SKM-1 treated with dmso at 0.1 percent for 144 hours (cell line): ENCODE measurements around the gene AP1G1.
A peak's percentile ranks its signal among the peaks of the same experiment; 100 is the strongest.
"Not testable (repeated sequence)": the region's sequence is repeated elsewhere in the genome, so short reads cannot be mapped to it uniquely, and the experiment has no call there.

ENCODE experiments used
- DNase-seq: peaks from one replicate; lab custom pipeline; 2025; ENCODE audit not compliant: unreplicated experiment; lab: John Stamatoyannopoulos, UW

The AP1G1 gene

DNA sequence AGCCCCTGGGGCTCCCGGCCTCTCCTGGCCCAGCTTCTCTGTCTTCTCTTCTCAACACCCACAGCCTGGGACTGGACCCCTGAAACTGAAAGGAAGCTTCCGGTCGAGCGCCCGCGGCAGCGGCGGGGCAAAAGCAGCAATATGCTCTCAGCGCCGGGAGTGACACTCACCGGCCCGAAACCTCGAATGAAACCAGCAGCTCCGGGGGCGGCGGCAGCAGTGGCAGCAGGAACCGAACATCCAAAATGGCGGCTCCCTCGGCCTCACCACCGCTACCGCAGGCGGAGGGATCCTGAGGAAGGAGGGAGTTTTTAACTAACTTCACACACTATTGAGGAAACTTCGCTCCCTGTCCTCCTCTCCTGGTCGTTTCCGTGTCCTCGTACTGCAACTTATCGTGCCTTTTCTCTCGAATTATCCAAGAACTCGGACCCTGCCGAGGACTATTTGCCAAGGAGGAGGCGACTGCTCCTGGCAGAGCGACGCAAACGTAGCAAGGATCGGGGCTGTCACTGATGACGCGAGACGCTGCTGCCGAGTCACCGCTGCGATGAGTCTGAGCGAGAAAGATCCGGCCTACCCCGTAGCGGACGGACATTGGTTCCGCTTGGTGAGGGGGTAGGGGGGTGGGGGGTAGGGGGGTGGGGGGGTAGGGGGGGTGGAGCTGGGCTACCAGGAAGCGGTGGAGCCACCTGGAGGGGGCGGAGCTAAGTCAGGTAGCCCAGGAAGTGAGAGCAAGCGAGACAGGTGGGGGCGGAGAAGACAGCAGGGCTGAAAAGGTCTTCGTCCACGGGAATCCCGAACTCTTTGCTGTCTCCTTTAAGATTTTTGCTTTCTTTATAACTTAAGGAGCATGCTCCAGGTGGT lies at the start of gene AP1G1:
AP1G1 (minus strand) TSS at position 242 of the 867 bp plus-strand sequence. CDS start 19,355 bp downstream, outside the sequence.
- peak; percentile 96 for DNase-seq

DNA sequence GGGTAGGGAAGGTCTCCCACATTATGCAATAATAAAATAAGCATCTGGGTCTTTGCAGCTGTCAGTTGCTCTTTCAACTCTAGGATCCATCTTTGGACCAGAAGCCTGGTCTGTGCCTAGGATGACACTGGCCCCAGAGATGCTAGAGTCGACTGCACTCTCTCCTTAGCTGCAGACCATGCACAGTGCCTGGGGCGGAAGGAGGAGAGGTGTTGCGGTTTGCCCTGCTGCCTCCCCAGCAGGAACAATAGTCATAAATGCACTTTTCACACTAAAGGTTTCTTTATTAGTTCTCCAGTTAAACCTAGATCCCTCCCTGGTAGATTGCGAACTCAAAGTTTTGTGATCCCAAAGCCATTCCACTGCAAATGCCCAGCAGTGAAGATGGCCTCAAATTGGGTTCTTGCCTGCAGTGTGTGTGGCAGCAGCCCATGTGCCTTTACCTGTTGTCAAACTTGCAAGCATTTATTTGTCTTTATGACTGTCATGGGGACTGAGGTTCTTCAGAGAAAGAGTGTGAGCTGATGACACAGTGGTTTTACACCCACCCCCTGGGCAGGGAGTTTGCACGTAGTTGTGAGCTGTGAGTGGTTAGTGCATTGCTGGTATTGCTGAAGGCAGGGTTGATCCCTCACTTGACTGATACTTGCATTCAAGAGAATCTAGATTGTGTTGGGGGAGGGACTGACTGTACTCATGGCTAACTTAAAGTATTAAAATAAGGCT lies 47.5 kb upstream of the AP1G1 start:
- DNase-seq = no peak

- no peak for DNase-seq
These were observed 45.8 kb upstream of the AP1G1 start for GRCh38 chr16:71854369-71854948.

- no peak for DNase-seq
These were observed 44.8 kb upstream of the AP1G1 start for GRCh38 chr16:71853413-71853812.

GRCh38 chr16:71852561-71852960 lies 43.9 kb upstream of the AP1G1 start:
- DNase-seq = no peak

DNA sequence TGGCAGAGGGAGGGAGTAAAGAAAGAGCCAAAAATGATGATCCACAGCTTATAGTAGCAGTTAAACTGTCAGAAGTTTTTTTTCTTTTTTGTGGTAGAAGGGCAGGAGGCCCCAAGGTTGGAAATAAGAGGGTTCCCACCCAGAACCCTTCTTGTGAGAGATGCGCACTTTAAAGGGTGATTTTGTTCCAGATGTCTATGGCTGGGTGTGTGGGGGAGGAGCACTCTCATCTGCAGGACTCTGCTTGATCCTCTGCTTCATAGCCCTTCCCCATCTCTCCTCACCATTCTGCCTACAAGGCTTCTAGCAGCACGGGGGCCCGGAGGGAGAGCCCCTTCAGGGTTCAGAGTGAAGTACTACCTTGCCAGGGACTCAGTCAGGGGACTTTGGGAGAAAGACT lies 43.5 kb upstream of the AP1G1 start:
- no peak for DNase-seq

- DNase-seq = no peak
These were observed 43.1 kb upstream of the AP1G1 start for GRCh38 chr16:71851746-71852145.

DNA sequence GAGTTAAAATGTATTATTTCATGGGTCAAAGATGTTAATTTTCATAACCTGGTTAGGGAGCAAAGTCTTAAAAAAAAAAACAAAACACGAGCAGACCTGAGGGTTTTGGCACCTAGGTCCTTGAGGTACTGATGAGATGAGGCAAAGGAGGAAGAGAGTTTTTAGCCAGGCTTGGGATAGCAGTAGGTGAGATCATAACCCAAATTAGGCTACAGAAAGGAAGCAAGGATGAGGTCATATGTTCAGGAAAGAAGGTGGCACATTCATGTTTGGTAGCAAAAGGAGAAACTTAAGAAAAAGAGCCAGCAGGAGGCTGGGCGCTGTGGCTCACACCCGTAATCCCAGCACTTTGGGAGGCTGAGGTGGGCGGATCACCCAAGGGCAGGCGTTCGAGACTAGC lies 40.0 kb upstream of the AP1G1 start:
- no peak for DNase-seq

- no peak for DNase-seq
These were observed 38.5 kb upstream of the AP1G1 start for GRCh38 chr16:71847096-71847495.

GRCh38 chr16:71846431-71846830 lies 37.8 kb upstream of the AP1G1 start:
- no peak for DNase-seq

GRCh38 chr16:71845639-71846430 lies 37.2 kb upstream of the AP1G1 start, which contains the start of gene ATXN1L:
ATXN1L (plus strand) TSS chr16:71845976; CDS start chr16:71849741, 3,765 bp downstream.
- peak; percentile 80 for DNase-seq

DNA sequence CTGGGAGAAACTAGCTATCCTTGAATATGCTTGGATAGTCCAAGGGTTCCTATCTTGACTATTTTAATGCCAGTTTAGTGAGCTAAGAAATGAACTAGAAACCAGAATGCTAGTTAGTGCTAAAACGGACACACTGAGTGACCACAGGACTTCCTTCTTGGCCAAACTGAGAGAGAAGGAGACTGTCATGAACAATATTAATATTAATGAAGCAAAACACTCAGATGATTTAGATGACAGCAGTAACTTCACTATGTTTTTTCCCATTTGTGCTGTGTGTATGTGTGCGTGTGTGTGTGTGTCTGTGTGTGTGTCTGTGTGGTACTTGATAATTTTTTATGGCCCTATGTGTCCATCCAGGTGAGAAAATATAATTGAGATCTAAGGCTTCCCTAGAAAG lies 34.9 kb upstream of the AP1G1 start:
- DNase-seq = no peak

GRCh38 chr16:71840052-71840451 lies 31.4 kb upstream of the AP1G1 start:
- no peak for DNase-seq

- no peak for DNase-seq
These were observed 28.5 kb upstream of the AP1G1 start for GRCh38 chr16:71837150-71837549.

DNA sequence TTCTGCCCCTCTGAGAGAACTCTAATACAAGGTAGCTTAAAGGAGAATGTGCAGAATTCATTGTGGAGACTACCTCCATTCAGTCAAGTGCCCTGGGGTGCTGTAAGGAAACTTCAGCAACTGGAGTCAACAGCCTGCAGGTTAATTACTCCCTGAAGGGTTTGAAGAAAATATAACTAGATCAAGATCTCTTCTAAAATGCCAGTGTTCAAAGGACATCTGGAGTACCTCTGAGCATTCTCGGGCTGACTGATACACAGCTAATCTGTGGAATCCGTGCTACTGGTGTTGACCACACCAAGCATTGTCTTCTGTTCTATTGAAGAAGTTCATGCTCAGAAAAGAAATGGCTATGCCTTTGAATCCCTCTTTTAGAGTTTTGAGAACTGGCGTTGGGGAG lies 25.7 kb upstream of the AP1G1 start:
- DNase-seq = no peak

GRCh38 chr16:71832112-71832511 lies 23.5 kb upstream of the AP1G1 start:
- not testable (repeated sequence) for DNase-seq

DNA sequence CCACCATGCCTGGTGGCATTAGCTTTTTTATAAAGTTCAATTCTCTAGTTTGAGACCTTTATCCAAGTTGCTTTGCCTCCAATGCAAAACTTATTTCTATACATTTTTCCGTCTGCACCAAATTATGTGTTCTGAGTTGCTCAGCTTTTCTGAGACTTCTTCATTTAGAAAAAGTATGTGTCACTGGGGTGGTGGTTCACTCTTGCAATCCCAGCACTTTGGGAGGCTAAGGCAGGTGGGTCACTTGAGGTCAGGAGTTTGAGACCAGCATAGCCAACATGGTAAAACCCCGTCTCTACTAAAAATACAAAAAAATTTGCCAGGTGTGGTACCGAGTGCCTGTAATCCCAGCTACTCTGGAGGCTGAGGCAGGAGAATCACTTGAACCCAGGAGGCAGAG lies 23.1 kb upstream of the AP1G1 start:
- not testable (repeated sequence) for DNase-seq

GRCh38 chr16:71830359-71830758 lies 21.7 kb upstream of the AP1G1 start:
- DNase-seq = no peak

GRCh38 chr16:71826533-71827017 lies 17.9 kb upstream of the AP1G1 start:
- no peak for DNase-seq

DNA sequence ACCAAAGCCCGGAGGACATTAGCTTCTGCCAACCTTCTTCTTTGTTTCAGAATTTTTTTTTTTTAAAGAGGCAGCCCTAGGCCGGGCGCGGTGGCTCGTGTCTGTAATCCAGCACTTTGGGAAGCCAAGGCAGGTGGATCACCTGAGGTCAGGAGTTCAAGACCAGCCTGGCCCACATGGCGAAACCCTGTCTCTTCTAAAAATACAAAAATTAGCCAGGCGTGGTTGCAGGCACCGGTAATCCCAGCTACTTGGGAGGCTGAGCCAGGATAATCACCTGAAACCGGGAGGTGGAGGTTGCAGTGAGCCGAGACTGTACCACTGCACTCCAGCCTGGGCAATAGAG lies 8.5 kb upstream of the AP1G1 start:
- not testable (repeated sequence) for DNase-seq

GRCh38 chr16:71811261-71811803 lies 2.7 kb upstream of the AP1G1 start:
- no peak for DNase-seq
